Ishikawa (cell line): ENCODE measurements around the gene NDST3.

Source experiments
- CEBPB ChIP-seq: IDR thresholded peaks from 2 replicates; pipeline ENCODE4 v1.6.1; 2012
- CREB1 ChIP-seq: IDR thresholded peaks from 2 replicates; pipeline ENCODE4 v1.6.1; 2012; ENCODE audit warnings: low read depth
- EGR1 ChIP-seq: IDR thresholded peaks from 2 replicates; pipeline ENCODE4 v1.6.1; 2012
- EP300 ChIP-seq: IDR thresholded peaks from 2 replicates; pipeline ENCODE4 v1.6.1; 2012; ENCODE audit warnings: borderline replicate concordance
- FOXM1 ChIP-seq: IDR thresholded peaks from 2 replicates; pipeline ENCODE4 v1.6.1; 2012; ENCODE audit warnings: low read depth, borderline replicate concordance
- MAX ChIP-seq: IDR thresholded peaks from 2 replicates; pipeline ENCODE4 v1.6.1; 2012
- NFIC ChIP-seq: IDR thresholded peaks from 2 replicates; pipeline ENCODE4 v1.6.1; 2012
- RAD21 ChIP-seq: IDR thresholded peaks from 2 replicates; pipeline ENCODE4 v1.6.1; 2012; ENCODE audit warnings: low read depth
- REST ChIP-seq: IDR thresholded peaks from 2 replicates; pipeline ENCODE4 v1.6.1; 2012; ENCODE audit warnings: low read depth, mild to moderate bottlenecking
- TAF1 ChIP-seq: IDR thresholded peaks from 2 replicates; pipeline ENCODE4 v1.6.1; 2012; ENCODE audit warnings: low read depth, mild to moderate bottlenecking
- TCF12 ChIP-seq: IDR thresholded peaks from 2 replicates; pipeline ENCODE4 v1.6.1; 2012; ENCODE audit warnings: low read depth
- TEAD4 ChIP-seq: IDR thresholded peaks from 2 replicates; pipeline ENCODE4 v1.6.1; 2012
- YY1 ChIP-seq: IDR thresholded peaks from 2 replicates; pipeline ENCODE4 v1.6.1; 2012; ENCODE audit warnings: low read depth
- ZBTB7A ChIP-seq: IDR thresholded peaks from 2 replicates; pipeline ENCODE4 v1.6.1; 2012; ENCODE audit warnings: low read depth
- TF ChIP-seq, protein P1 (sequence below): IDR thresholded peaks from 2 replicates; pipeline ENCODE4 v1.6.1; 2012

NDST3 gene

DNA sequence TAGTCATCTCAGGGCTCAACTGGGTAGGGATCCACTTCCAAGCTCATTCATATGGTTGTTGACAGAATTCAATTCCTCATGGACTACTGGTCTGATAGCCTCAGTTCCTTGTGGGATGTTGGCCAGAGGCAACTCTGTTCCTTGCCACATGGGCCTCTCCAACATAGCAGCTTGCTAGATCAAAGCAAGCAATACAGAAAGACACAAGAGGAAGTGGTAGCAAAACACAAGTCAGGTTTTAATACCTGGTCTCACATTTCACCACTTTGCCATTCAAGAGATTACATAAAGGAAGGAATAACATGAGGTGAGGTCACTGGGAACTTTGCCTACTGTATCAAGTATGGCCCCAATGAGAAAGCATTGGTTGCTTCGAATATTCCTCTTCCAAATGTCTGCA is 239.4 kb downstream of the NDST3 start:
- TF ChIP-seq EP300: no peak
- TF ChIP-seq REST: no peak
- no peak for TF ChIP-seq TAF1
- TF ChIP-seq CREB1: no peak
- no peak for TF ChIP-seq YY1
- TF ChIP-seq CEBPB: no peak
- TF ChIP-seq TEAD4: no peak
- TF ChIP-seq RAD21: no peak
- TF ChIP-seq EGR1: no peak

DNA sequence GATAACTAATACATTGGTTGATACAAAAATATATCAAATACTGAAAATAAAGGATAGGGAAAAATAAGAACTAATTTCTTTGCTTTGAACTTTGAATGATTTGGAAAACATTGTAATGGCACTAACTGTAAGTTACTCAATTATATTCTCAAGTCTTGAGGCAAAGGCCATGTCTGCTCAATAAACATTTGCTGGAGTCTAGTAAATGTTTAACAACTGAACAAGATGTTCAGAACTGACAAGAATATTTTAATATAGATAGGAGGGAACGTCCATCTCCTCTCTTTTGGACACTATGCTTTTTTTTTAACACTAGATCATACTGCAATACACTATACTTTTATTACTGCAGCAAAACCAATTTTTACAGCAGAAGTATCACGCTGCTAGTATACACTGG is 242.3 kb downstream of the NDST3 start:
- no peak for TF ChIP-seq CEBPB
- TF ChIP-seq TEAD4: no peak

DNA sequence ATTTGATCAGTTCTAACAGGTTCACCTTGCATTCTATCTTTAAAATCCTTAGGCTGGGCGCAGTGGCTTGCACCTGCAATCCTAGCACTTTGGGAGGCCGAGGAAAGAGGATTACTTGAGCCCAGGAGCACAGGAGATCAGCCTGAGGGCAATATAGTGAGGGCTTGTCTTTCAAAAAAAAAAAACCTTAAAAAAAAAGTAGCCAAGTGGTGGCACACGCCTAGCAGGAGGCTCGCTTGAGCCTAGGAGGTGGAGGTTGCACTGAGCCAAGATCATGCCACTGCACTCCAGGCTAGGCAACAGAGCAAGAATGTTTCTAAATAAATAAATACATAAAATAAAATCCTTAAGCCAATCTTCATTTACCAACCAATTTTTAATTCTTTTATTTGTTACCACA is 243.0 kb downstream of the NDST3 start:
- TF ChIP-seq TAF1 (no peak), FOXM1 (no peak), TEAD4 (no peak), EP300 (no peak), CREB1 (no peak), TCF12 (no peak), RAD21 (no peak), REST (no peak), CEBPB (no peak), MAX (no peak), NFIC (no peak), EGR1 (no peak), YY1 (no peak), ZBTB7A (no peak)
- TF ChIP-seq, protein P1, sequence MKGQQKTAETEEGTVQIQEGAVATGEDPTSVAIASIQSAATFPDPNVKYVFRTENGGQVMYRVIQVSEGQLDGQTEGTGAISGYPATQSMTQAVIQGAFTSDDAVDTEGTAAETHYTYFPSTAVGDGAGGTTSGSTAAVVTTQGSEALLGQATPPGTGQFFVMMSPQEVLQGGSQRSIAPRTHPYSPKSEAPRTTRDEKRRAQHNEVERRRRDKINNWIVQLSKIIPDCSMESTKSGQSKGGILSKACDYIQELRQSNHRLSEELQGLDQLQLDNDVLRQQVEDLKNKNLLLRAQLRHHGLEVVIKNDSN: no peak

DNA sequence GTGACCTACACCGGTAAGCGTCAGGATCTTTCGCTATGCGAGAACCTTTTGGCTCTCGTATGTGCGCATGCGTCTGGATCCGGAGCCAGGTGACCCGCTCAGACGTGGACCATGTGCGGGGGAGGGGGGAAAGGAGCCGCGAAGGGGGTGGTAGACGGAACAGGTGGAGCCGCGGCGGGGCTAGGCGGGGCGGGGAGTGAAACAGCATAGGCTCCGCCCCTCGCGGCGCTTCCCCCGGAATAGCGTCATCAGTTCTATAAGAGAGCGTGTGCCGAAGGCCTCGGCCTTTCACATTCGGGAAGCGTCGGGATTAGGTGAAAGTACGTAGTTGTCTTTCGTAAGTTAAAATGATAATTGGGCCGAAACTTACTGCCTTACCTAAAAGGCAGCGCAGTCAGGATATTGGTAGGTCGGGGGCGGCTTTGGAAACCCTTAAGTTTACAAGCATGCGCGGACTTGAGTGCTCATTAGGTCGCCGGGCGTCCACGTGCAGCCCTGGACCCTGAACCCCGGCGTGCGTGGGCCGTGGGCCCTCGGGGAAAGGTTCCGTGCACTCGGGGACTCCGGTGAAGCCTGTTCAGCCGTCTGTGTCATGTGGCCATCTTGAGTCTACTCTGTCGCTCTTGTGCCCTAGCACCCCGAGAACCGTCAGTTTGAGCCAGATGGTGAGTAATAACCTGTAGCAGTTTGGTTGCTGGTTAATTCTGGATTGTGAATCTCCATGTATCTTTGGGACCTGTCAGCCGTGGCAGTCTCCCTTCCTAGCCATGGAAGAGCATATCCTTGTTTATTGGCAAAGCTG is 244.4 kb downstream of the NDST3 start:
- TF ChIP-seq RAD21: no peak
- no peak for TF ChIP-seq REST
- TF ChIP-seq TAF1: peak; percentile 96
- peak; percentile 53; the same call in 1 of the 2 replicates for TF ChIP-seq YY1
- TF ChIP-seq CEBPB: no peak; the same call in 1 of the 2 replicates
- peak; percentile 22; the same call in 1 of the 2 replicates for TF ChIP-seq TEAD4
- TF ChIP-seq NFIC: peak; percentile 19; the same call in 1 of the 2 replicates
- TF ChIP-seq MAX: peak; percentile 91
- TF ChIP-seq TCF12: peak; percentile 57
- peak; percentile 47; the same call in 1 of the 2 replicates for TF ChIP-seq EP300
- TF ChIP-seq, protein P1: peak; percentile 85
- peak; percentile 14; the same call in 1 of the 2 replicates for TF ChIP-seq FOXM1
- TF ChIP-seq CREB1: peak; percentile 78
- no peak for TF ChIP-seq ZBTB7A
- peak; percentile 16; the same call in 1 of the 2 replicates for TF ChIP-seq EGR1
